Heart right ventricle (tissue), 16 donors: ENCODE data around the gene KCTD13. TPM values are rescaled to one million over a fixed set of nuclear protein-coding genes. Genes with fewer than 3 reads are reported as not detected.
"Not testable (repeated sequence)": the region's sequence is repeated elsewhere in the genome, so short reads cannot be mapped to it uniquely, and the experiment has no call there.

Experiments
- ATAC-seq, 8 donors: fragments of 200-7000 bp; cut with Tn5 transposase; one replicate each; pipeline ENCODE4 v1.9.1; 2020; ENCODE audit warnings: mild to moderate bottlenecking in 8 of 8, moderate library complexity in 8 of 8, moderate number of reproducible peaks in 1 of 8
- DNase-seq, 2 donors: peaks; one replicate each; pipeline ENCODE4 v3.0.0-alpha.2; 2020
- H3K27ac ChIP-seq, 10 donors: fragments of 200-600 bp; sonication (generic) in 2 of 10; one replicate each; pipeline versions ENCODE4 v1.5.0 to v1.8.0; 2020 to 2022; ENCODE audit warnings: mild to moderate bottlenecking in 3 of 10
- H3K27me3 ChIP-seq, 7 donors: fragments of 200-600 bp; one replicate each; pipeline ENCODE4 v1.8.0; 2021 to 2022; ENCODE audit warnings: mild to moderate bottlenecking in 2 of 7
- H3K36me3 ChIP-seq, 9 donors: fragments of 200-600 bp; sonication (generic) in 1 of 9; one replicate each; pipeline versions ENCODE4 v1.5.0 to v1.8.0; 2020 to 2022; ENCODE audit warnings: mild to moderate bottlenecking in 2 of 9
- H3K4me1 ChIP-seq, 9 donors: fragments of 200-600 bp; sonication (generic) in 1 of 9; one replicate each; pipeline versions ENCODE4 v1.5.0 to v1.8.0; 2020 to 2022; ENCODE audit warnings: mild to moderate bottlenecking in 4 of 9
- H3K4me3 ChIP-seq, 10 donors: fragments of 200-600 bp; sonication (generic) in 2 of 10; one replicate each; pipeline versions ENCODE4 v1.5.0 to v1.8.0; 2020 to 2022; ENCODE audit warnings: mild to moderate bottlenecking in 7 of 10, moderate library complexity in 2 of 10
- H3K9me3 ChIP-seq, 11 donors: fragments of 200-600 bp in 10 of 11; sonication (generic) in 2 of 11; one replicate each; pipeline versions ENCODE4 v1.5.0 to v1.8.0; 2013 to 2022; ENCODE audit warnings: mild to moderate bottlenecking in 2 of 11, control low read depth in 1 of 11, moderate library complexity in 1 of 11
- WGBS, 2 donors: extraction: QIAGEN DNeasy Blood & Tissue Kit; methylation state at CpG; one replicate each; pipeline ENCODE4 v1.1.7; 2013; ENCODE audit warnings: inconsistent platforms in 1 of 2; 5-methylcytosine and 5-hydroxymethylcytosine counted together
- intact Hi-C, 10 donors: fragments of 100-400 bp; cut with DNase I; formaldehyde crosslinking; loops; one replicate each; pipeline versions ENCODE4 v1.11.1 to v1.14.2; 2022
- polyA plus RNA-seq, 2 donors: library from polyadenylated mRNA; stranded (reverse); fragments of 200-250 nt; gene quantifications; one replicate each; pipeline ENCODE4 v1.2.3, GENCODE V29; 2013
- total RNA-seq, 10 donors: library from RNA; stranded (reverse); fragmentation: NEBNext Ultra II Directional in 3 of 10; extraction: Animal tissue kit (Norgen Biotek cat#: 25700) in 3 of 10; gene quantifications; one replicate each; pipeline versions ENCODE4 v1.2.1 to v1.2.4, GENCODE V29; 2021 to 2023
- TF ChIP-seq, protein P1 (sequence below), 9 donors: fragments of 200-600 bp; sonication (generic) in 2 of 9; IDR thresholded peaks; one replicate each; pipeline versions ENCODE4 v1.5.0 to v1.8.0; 2021 to 2022; ENCODE audit warnings: antibody characterized with exemption in 9 of 9, mild to moderate bottlenecking in 5 of 9, moderate library complexity in 1 of 9
- donor health status: Arrhythmogenic right ventricular cardiomyopathy.
- donor health status: ischemic (EF 13 %, LVEDD 7.1; RV severe dilation, severe dysfunction).
- donor health status: healthy with polysubstance abuse.
- donor health status: DM: no; HTN: yes; CAD: no.
- donor health status: DM: no; HTN: no; CAD: no.
- donor health status: ischemic (EF 25% LVEDD 6.9; RV normal size, moderate dysfunction).
- donor health status: ischemic (EF 25% LVEDD 5.7; RV mildly dilated, moderate dysfunction).
- donor health status: healthy.
- donor health status: DM: yes; HTN: yes; CAD: no.
- donor health status: Ischemic cardiomyopathy.
- donor health status: ischemic (EF 35%, LVEDD 5.7; RV mildly dilated, moderate dysfunction).
- donor health status: nonischemic (EF 11% LVEDD 7.7; RV severe dilation, severe dysfunction).
- donor health status: DM: yes; HTN: yes; CAD: no.
- donor health status: PGD.
- donor health status: ischemic (EF 29% LVEDD 5.4; RV normal size, mild dysfunction).
- donor health status: nonischemic (EF 23%, LVEDD 6.1; RV moderate dilation, normal function).

The KCTD13 gene
- total and polyA plus RNA-seq, 12 donors, result 5.2 to 18.0 (median 7.3) TPM

GRCh38 chr16:29894352-29894751 is 31.7 kb downstream of the KCTD13 start:
- 69 to 79% methylated on average over 4 of the region's 4 CpGs for WGBS, 2 donors

DNA sequence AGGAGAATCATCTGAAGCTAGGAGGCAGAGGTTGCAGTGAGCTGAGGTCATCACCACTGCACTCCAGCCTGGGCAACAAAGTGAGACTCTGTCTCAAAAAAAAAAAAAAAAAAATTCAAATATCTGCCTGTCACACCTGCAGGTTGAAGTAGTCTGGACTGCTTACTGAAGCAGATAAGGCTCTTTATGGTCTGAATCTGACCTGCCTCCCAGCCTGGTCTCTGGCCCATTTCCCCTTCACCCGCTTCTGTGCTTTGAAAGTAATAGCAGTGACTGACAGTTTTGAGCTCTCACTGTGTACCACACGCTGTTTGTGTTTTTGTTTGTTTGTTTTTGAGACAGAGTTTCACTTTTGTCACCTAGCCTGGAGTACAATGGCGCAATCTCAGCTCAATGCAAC is 32.5 kb downstream of the KCTD13 start:
- Histone ChIP-seq H3K36me3 (no peaks in the 10 kb centered on the region), H3K4me1 (peaks cover 0 to under 1% (median 0%) of the 10 kb centered on the region in 9 donors), H3K27ac (no peak overlapping the region), H3K9me3 (no peaks in the 10 kb centered on the region), H3K4me3 (no peak overlapping the region), H3K27me3 (peaks cover 3 to 32% (median 22%) of the 10 kb centered on the region in 7 donors)
- WGBS, 2 donors, result 92 to 95% methylated on average over 3 of the region's 3 CpGs
- intact Hi-C loops, result no loop called here
- ATAC-seq (no peak), DNase-seq (no peak)
- TF ChIP-seq, protein P1, sequence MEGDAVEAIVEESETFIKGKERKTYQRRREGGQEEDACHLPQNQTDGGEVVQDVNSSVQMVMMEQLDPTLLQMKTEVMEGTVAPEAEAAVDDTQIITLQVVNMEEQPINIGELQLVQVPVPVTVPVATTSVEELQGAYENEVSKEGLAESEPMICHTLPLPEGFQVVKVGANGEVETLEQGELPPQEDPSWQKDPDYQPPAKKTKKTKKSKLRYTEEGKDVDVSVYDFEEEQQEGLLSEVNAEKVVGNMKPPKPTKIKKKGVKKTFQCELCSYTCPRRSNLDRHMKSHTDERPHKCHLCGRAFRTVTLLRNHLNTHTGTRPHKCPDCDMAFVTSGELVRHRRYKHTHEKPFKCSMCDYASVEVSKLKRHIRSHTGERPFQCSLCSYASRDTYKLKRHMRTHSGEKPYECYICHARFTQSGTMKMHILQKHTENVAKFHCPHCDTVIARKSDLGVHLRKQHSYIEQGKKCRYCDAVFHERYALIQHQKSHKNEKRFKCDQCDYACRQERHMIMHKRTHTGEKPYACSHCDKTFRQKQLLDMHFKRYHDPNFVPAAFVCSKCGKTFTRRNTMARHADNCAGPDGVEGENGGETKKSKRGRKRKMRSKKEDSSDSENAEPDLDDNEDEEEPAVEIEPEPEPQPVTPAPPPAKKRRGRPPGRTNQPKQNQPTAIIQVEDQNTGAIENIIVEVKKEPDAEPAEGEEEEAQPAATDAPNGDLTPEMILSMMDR (IDR thresholded peaks at IDR 0.05), result no peak

More at GRCh38 chr16:29894352-29894751, 31.7 kb downstream of the KCTD13 start:
- Histone ChIP-seq H3K9me3 (no peaks in the 10 kb centered on the region), H3K36me3 (no peaks in the 10 kb centered on the region), H3K27me3 (peaks cover 6 to 40% (median 30%) of the 10 kb centered on the region in 7 donors), H3K4me3 (no peak overlapping the region), H3K27ac (no peak overlapping the region), H3K4me1 (peaks cover 0 to 8% (median under 1%) of the 10 kb centered on the region in 9 donors)
- ATAC-seq, result no peak
- TF ChIP-seq, protein P1 (IDR thresholded peaks at IDR 0.05), result no peak
- intact Hi-C loops, result no loop called here
- DNase-seq, result no peak

- Histone ChIP-seq H3K27me3 (peaks cover 0 to 21% (median 13%) of the 10 kb centered on the region in 7 donors), H3K27ac (no peak overlapping the region), H3K4me1 (no peaks in the 10 kb centered on the region), H3K4me3 (no peak overlapping the region), H3K36me3 (no peaks in the 10 kb centered on the region), H3K9me3 (no peaks in the 10 kb centered on the region)
- ATAC-seq (no peak), DNase-seq (no peak)
- WGBS, 2 donors, result 85 to 90% methylated on average over 6 of the region's 6 CpGs
- intact Hi-C loops, result no loop called here
- TF ChIP-seq, protein P1 (IDR thresholded peaks at IDR 0.05), result no peak
Observed at GRCh38 chr16:29892458-29892813, 33.6 kb downstream of the KCTD13 start.

- ATAC-seq, result no peak
- H3K9me3 ChIP-seq, result no peaks in the 10 kb centered on the region
- no peaks in the 10 kb centered on the region for H3K36me3 ChIP-seq
- TF ChIP-seq, protein P1 (IDR thresholded peaks at IDR 0.05), result no peak
- peaks cover 0 to 14% (median 8%) of the 10 kb centered on the region in 7 donors for H3K27me3 ChIP-seq
- no peak overlapping the region for H3K4me3 ChIP-seq
- 72 to 73% methylated on average over 10 of the region's 10 CpGs for WGBS, 2 donors
- H3K27ac ChIP-seq, result no peak overlapping the region
- DNase-seq, result no peak
- intact Hi-C loops, result no loop called here
- no peaks in the 10 kb centered on the region for H3K4me1 ChIP-seq
Observed at GRCh38 chr16:29891525-29892457, 34.2 kb downstream of the KCTD13 start.

DNA sequence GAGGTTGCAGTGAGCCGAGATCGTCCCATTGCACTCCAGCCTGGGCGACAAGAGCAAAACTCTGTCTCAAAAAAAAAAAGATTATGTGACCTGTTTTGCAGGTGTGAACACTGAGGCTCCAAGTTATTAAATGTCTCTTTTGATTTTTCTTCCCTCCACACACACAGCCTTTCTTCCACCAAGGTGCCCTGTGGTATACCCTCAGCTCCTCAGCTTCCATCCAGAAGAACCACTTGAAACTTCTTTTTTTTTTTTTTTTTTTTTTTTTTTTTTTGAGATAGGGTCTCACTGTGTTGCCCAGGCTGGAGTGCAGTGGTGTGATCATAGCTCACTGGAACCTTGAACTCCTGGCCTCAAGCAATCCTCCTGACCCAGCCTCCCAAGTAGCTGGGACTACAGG is 36.7 kb downstream of the KCTD13 start:
- H3K4me1 ChIP-seq, H3K4me3 ChIP-seq, ATAC-seq, DNase-seq, H3K9me3 ChIP-seq, H3K36me3 ChIP-seq, H3K27me3 ChIP-seq, H3K27ac ChIP-seq, intact Hi-C loops: not testable (repeated sequence)
- 98 to 100% methylated on average over 3 of the region's 3 CpGs for WGBS, 2 donors
